HG03175 (cell line): ENCODE data around the gene BASP1.
"Not testable (repeated sequence)": the region's sequence is repeated elsewhere in the genome, so short reads cannot be mapped to it uniquely, and the experiment has no call there.

Source experiments
- ATAC-seq: cut with Tn5 transposase; IDR thresholded peaks from one replicate; pipeline ENCODE4 v1.9.1; 2021; ENCODE audit warnings: mild to moderate bottlenecking, moderate library complexity; ENCODE audit not compliant: unreplicated experiment

Gene BASP1

GRCh38 chr5:17190799-17191391, 26.5 kb upstream of the BASP1 start:
- no peak for ATAC-seq

- ATAC-seq, result not testable (repeated sequence)
Observed at GRCh38 chr5:17191574-17191973, 25.9 kb upstream of the BASP1 start.

GRCh38 chr5:17192191-17192590, 25.2 kb upstream of the BASP1 start:
- no peak for ATAC-seq

GRCh38 chr5:17196024-17196423, 21.4 kb upstream of the BASP1 start:
- ATAC-seq, result no peak

- ATAC-seq, result no peak
Observed at GRCh38 chr5:17196697-17197096, 20.7 kb upstream of the BASP1 start.

GRCh38 chr5:17203329-17204132, 13.9 kb upstream of the BASP1 start:
- peak; percentile 93 for ATAC-seq

GRCh38 chr5:17204133-17204489, 13.3 kb upstream of the BASP1 start:
- no peak for ATAC-seq

- no peak for ATAC-seq
Observed at GRCh38 chr5:17206021-17206420, 11.4 kb upstream of the BASP1 start.

- no peak for ATAC-seq
Observed at GRCh38 chr5:17212191-17212590, 5.2 kb upstream of the BASP1 start.

- no peak for ATAC-seq
Observed at GRCh38 chr5:17212996-17213395, 4.4 kb upstream of the BASP1 start.

GRCh38 chr5:17213938-17214337, 3.5 kb upstream of the BASP1 start:
- no peak for ATAC-seq

- ATAC-seq, result no peak
Observed at GRCh38 chr5:17214893-17215292, 2.5 kb upstream of the BASP1 start.

GRCh38 chr5:17215361-17215760, 2.1 kb upstream of the BASP1 start:
- ATAC-seq, result no peak

GRCh38 chr5:17216176-17216973, 1.1 kb upstream of the BASP1 start:
- peak; percentile 53 for ATAC-seq

GRCh38 chr5:17216974-17217492, 398 bp upstream of the BASP1 start:
- no peak for ATAC-seq

GRCh38 chr5:17218353-17219005, 1.0 kb downstream of the BASP1 start:
- peak; percentile 34 for ATAC-seq

- ATAC-seq, result peak; percentile 4
Observed at GRCh38 chr5:17219006-17219422, 1.6 kb downstream of the BASP1 start.

- ATAC-seq, result no peak
Observed at GRCh38 chr5:17219469-17219868, 2.0 kb downstream of the BASP1 start.

GRCh38 chr5:17219992-17220391, 2.6 kb downstream of the BASP1 start:
- ATAC-seq, result no peak

- no peak for ATAC-seq
Observed at GRCh38 chr5:17220469-17220868, 3.0 kb downstream of the BASP1 start.
